Colonic mucosa (tissue), 4 donors: Measurements from ENCODE around the gene CPNE9. TPM values are rescaled to one million over a fixed set of nuclear protein-coding genes. Genes with fewer than 3 reads are reported as not detected.

Experiments
- DNase-seq: peaks from one replicate; pipeline ENCODE4 v3.0.0-alpha.2; 2020
- H3K27ac ChIP-seq: fragments of 200-600 bp; one replicate; pipeline ENCODE4 v1.8.0; 2021
- H3K27me3 ChIP-seq: fragments of 200-600 bp; one replicate; pipeline ENCODE4 v1.8.0; 2021
- H3K36me3 ChIP-seq: fragments of 200-600 bp; one replicate; pipeline ENCODE4 v1.8.0; 2021
- H3K4me1 ChIP-seq: fragments of 200-600 bp; one replicate; pipeline ENCODE4 v1.8.0; 2021; ENCODE audit warnings: mild to moderate bottlenecking
- H3K4me3 ChIP-seq: fragments of 200-600 bp; one replicate; pipeline ENCODE4 v1.8.0; 2021
- H3K9ac ChIP-seq, 2 donors: one replicate each; pipeline ENCODE4 v1.7.0; 2013; ENCODE audit warnings: control low read depth in 2 of 2, low read depth in 2 of 2, low read length in 2 of 2
- H3K9me3 ChIP-seq: fragments of 200-600 bp; one replicate; pipeline ENCODE4 v1.8.0; 2021
- CTCF ChIP-seq: fragments of 200-600 bp; IDR thresholded peaks from one replicate; pipeline ENCODE4 v1.8.0; 2022; ENCODE audit warnings: antibody characterized with exemption, mild to moderate bottlenecking
- intact Hi-C: fragments of 100-400 bp; cut with DNase I; formaldehyde crosslinking; loops from one replicate; pipeline ENCODE4 v1.14.1; 2022
- total RNA-seq, 2 donors: library from RNA; stranded (reverse); fragmentation: NEBNext Ultra II Directional in 1 of 2; extraction: Animal tissue kit (Norgen Biotek cat#: 25700) in 1 of 2; gene quantifications; one replicate each; pipeline ENCODE4 v1.2.1, GENCODE V29; 2021
- donor health status: healthy.
- donor health status: DM: no; HTN: no; CAD: no.
- donor health status: DM: no; HTN: no; CAD: no.

Gene CPNE9
- total RNA-seq, 2 donors from 2014 or later, result not detected

- Histone ChIP-seq H3K36me3 (no peaks in the 10 kb centered on the region), H3K27ac (no peak overlapping the region), H3K4me3 (no peak overlapping the region), H3K9ac (no peak overlapping the region), H3K27me3 (no peaks in the 10 kb centered on the region), H3K4me1 (no peaks in the 10 kb centered on the region), H3K9me3 (no peaks in the 10 kb centered on the region)
- intact Hi-C loops, result no loop called here
- TF ChIP-seq CTCF, result no peak
- no peak for DNase-seq
Observed at GRCh38 chr3:9762871-9763270, 59.2 kb downstream of the CPNE9 start.

- no peak overlapping the region for H3K4me3 ChIP-seq
- DNase-seq, result no peak
- no peaks in the 10 kb centered on the region for H3K27me3 ChIP-seq
- H3K9me3 ChIP-seq, result no peaks in the 10 kb centered on the region
- H3K4me1 ChIP-seq, result peaks cover 5% of the 10 kb centered on the region
- intact Hi-C loops, result no loop called here
- no peak overlapping the region for H3K27ac ChIP-seq
- TF ChIP-seq CTCF, result no peak
- H3K9ac ChIP-seq, result no peak overlapping the region
- H3K36me3 ChIP-seq, result no peaks in the 10 kb centered on the region
Observed at GRCh38 chr3:9765865-9766264, 62.2 kb downstream of the CPNE9 start.

GRCh38 chr3:9767418-9767817 lies 63.8 kb downstream of the CPNE9 start:
- Histone ChIP-seq H3K9me3 (no peaks in the 10 kb centered on the region), H3K27me3 (no peaks in the 10 kb centered on the region), H3K4me1 (peaks cover 5% of the 10 kb centered on the region), H3K4me3 (no peak overlapping the region), H3K27ac (no peak overlapping the region), H3K36me3 (no peaks in the 10 kb centered on the region), H3K9ac (peak overlapping the region in 1 of 2 donors; percentile 21)
- DNase-seq, result no peak
- intact Hi-C loops, result no loop called here
- no peak for TF ChIP-seq CTCF

- Histone ChIP-seq H3K27me3 (no peaks in the 10 kb centered on the region), H3K4me1 (peaks cover 5% of the 10 kb centered on the region), H3K9me3 (no peaks in the 10 kb centered on the region), H3K9ac (peak overlapping the region in 1 of 2 donors; percentile 88), H3K36me3 (no peaks in the 10 kb centered on the region), H3K4me3 (no peak overlapping the region), H3K27ac (no peak overlapping the region)
- no peak for TF ChIP-seq CTCF
- intact Hi-C loops, result no loop called here
- DNase-seq, result no peak
Observed at GRCh38 chr3:9768141-9768775, 64.6 kb downstream of the CPNE9 start.

GRCh38 chr3:9769012-9769411 lies 65.4 kb downstream of the CPNE9 start:
- H3K4me1 ChIP-seq, result peaks cover 5% of the 10 kb centered on the region
- peak overlapping the region in 1 of 2 donors; percentile 88 for H3K9ac ChIP-seq
- no peaks in the 10 kb centered on the region for H3K9me3 ChIP-seq
- H3K27ac ChIP-seq, result no peak overlapping the region
- TF ChIP-seq CTCF, result no peak
- DNase-seq, result no peak
- no peaks in the 10 kb centered on the region for H3K27me3 ChIP-seq
- intact Hi-C loops, result no loop called here
- peak overlapping the region; percentile 52 for H3K4me3 ChIP-seq
- H3K36me3 ChIP-seq, result no peaks in the 10 kb centered on the region
